PC-3 (cell line): Measurements from ENCODE around the gene GSDME.

Experiments used
- EZH2 ChIP-seq: fragments of 300-600 bp; sonication (generic); IDR thresholded peaks from one replicate; pipeline ENCODE4 v1.6.1; 2017; ENCODE audit warnings: antibody characterized with exemption, mild to moderate bottlenecking, low read length; ENCODE audit not compliant: unreplicated experiment
- EZH2phosphoT487 ChIP-seq: fragments of 300-600 bp; sonication (generic); IDR thresholded peaks from 2 replicates; pipeline ENCODE4 v1.6.1; 2018; ENCODE audit warnings: mild to moderate bottlenecking, antibody characterized with exemption, low read length, borderline replicate concordance
- TF ChIP-seq, protein P1 (sequence below): fragments of 300-600 bp; sonication (generic); conservative IDR thresholded peaks from 2 replicates; pipeline ENCODE4 v1.5.1; 2017; ENCODE audit warnings: antibody characterized with exemption, low read depth, mild to moderate bottlenecking, low read length

DNA sequence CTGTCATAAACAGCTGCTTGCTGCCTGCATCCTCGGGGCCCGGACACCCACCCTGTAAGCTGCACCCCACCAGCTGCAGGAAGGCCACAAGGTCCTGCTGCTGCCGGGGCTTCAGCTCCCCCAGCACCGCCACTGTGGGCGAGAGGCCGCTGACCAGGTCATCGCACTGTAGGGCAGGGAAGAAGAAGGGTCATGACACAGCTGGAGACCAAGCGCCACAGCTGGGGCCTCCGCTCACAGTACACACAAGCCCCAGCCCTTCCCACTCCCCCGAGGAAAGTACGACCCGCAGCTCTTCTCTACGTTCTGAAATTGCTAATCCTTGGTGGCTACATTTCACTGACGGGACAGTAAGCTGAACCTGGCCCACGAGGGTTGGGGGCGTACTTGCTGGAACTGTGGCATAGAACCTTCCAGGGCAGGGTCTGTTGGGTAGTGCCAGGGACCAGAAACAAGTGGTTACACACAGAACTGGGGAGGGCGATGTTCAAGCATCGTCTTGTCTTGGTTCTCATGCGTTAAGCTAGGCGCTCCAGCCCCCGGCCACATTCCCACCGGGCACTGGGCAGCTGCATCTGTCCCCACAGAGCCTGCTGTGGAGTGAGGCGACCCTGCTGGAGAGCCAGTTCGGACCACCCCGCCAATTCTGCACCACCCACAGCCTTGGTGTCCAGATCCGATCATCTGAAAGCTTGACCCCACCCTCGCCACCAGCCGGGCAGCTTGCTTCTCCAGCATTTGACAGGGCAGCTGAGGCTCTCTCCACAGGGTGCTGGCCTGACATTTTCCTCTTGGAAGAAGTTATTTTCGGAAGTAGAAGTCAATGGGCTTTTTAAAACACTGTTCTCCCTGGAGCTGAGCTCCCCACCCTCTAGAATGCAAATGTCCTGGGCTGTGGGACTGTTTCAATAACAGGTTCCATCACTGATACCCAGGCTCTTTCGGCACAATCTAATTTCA is 50.8 kb downstream of the GSDME start:
- TF ChIP-seq, protein P1, sequence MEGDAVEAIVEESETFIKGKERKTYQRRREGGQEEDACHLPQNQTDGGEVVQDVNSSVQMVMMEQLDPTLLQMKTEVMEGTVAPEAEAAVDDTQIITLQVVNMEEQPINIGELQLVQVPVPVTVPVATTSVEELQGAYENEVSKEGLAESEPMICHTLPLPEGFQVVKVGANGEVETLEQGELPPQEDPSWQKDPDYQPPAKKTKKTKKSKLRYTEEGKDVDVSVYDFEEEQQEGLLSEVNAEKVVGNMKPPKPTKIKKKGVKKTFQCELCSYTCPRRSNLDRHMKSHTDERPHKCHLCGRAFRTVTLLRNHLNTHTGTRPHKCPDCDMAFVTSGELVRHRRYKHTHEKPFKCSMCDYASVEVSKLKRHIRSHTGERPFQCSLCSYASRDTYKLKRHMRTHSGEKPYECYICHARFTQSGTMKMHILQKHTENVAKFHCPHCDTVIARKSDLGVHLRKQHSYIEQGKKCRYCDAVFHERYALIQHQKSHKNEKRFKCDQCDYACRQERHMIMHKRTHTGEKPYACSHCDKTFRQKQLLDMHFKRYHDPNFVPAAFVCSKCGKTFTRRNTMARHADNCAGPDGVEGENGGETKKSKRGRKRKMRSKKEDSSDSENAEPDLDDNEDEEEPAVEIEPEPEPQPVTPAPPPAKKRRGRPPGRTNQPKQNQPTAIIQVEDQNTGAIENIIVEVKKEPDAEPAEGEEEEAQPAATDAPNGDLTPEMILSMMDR: no peak
- no peak for TF ChIP-seq EZH2
- no peak for TF ChIP-seq EZH2phosphoT487
